WTC11 (cell line): ENCODE results near the gene CBY2.

Experiments
- AFF4 ChIP-seq: sonication (generic); formaldehyde crosslinking; IDR thresholded peaks from 2 replicates; pipeline ENCODE4 v1.8.1; 2023; ENCODE audit warnings: mild to moderate bottlenecking, missing genetic modification reagents, borderline replicate concordance
- CREB1 ChIP-seq: sonication (generic); formaldehyde crosslinking; IDR thresholded peaks from 2 replicates; pipeline ENCODE4 v1.8.0; 2023; ENCODE audit warnings: mild to moderate bottlenecking, missing genetic modification reagents
- CREM ChIP-seq: sonication (generic); formaldehyde crosslinking; IDR thresholded peaks from 2 replicates; pipeline ENCODE4 v1.8.1; 2022; ENCODE audit warnings: mild to moderate bottlenecking, missing genetic modification reagents, moderate library complexity
- CTCF ChIP-seq: fragments of 200-600 bp; IDR thresholded peaks from 2 replicates; pipeline ENCODE4 v1.8.0; 2022; ENCODE audit warnings: antibody characterized with exemption
- HMGXB4 ChIP-seq: sonication (generic); formaldehyde crosslinking; IDR thresholded peaks from 2 replicates; pipeline ENCODE4 v1.8.1; 2023; ENCODE audit warnings: mild to moderate bottlenecking, moderate library complexity, missing genetic modification reagents
- NFE2L1 ChIP-seq: sonication (generic); formaldehyde crosslinking; IDR thresholded peaks from 2 replicates; pipeline ENCODE4 v1.8.1; 2023; ENCODE audit warnings: missing genetic modification reagents
- NR3C1 ChIP-seq: sonication (generic); formaldehyde crosslinking; conservative IDR thresholded peaks from 2 replicates; pipeline ENCODE4 v1.8.1; 2023; ENCODE audit warnings: low read depth, mild to moderate bottlenecking, missing genetic modification reagents
- TEAD4 ChIP-seq: sonication (generic); formaldehyde crosslinking; IDR thresholded peaks from 2 replicates; pipeline ENCODE4 v1.8.0; 2022; ENCODE audit warnings: mild to moderate bottlenecking, missing genetic modification reagents
- ZNF671 ChIP-seq: fragments of 250-450 bp; sonication (Bioruptor Pico); IDR thresholded peaks from 2 replicates; pipeline ENCODE4 v1.8.0; 2021; ENCODE audit warnings: mild to moderate bottlenecking
- TF ChIP-seq, protein P1 (sequence below): sonication (generic); formaldehyde crosslinking; IDR thresholded peaks from 2 replicates; pipeline ENCODE4 v1.8.1; 2022; ENCODE audit warnings: missing genetic modification reagents, borderline replicate concordance
- TF ChIP-seq, protein P2 (sequence below): sonication (generic); formaldehyde crosslinking; IDR thresholded peaks from 2 replicates; pipeline ENCODE4 v1.8.1; 2023; ENCODE audit warnings: mild to moderate bottlenecking, missing genetic modification reagents, moderate library complexity
- TF ChIP-seq, protein P3 (sequence below): sonication (generic); formaldehyde crosslinking; IDR thresholded peaks from 2 replicates; pipeline ENCODE4 v1.8.1; 2023; ENCODE audit warnings: mild to moderate bottlenecking, missing genetic modification reagents, moderate library complexity

DNA sequence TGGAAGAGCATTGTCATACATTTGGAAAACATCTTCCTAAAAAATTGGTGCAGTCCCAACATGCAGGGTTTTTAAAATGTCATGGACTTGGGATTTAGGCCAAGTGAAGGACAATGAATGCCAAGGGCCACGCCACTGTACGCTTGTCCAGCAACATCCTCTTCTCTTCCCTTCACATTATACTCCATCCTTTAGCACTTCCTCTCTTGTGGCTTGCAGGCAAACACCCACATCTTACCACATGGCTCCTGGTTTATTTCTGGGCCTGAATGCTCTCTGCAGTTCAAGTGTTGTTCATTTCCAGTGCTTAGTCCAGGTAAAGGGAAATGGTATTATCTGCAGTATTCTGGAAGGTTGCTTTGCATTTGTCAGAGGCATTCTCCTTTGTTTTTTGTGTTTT lies 45.0 kb downstream of the CBY2 start:
- TF ChIP-seq ZNF671 (CRISPR knock-in tag) (no peak), CREB1 (CRISPR knock-in tag) (no peak), NR3C1 (CRISPR knock-in tag) (no peak), CTCF (no peak), CREM (no peak), AFF4 (CRISPR knock-in tag) (no peak), NFE2L1 (no peak), HMGXB4 (CRISPR knock-in tag) (no peak), TEAD4 (no peak)
- TF ChIP-seq, protein P1, sequence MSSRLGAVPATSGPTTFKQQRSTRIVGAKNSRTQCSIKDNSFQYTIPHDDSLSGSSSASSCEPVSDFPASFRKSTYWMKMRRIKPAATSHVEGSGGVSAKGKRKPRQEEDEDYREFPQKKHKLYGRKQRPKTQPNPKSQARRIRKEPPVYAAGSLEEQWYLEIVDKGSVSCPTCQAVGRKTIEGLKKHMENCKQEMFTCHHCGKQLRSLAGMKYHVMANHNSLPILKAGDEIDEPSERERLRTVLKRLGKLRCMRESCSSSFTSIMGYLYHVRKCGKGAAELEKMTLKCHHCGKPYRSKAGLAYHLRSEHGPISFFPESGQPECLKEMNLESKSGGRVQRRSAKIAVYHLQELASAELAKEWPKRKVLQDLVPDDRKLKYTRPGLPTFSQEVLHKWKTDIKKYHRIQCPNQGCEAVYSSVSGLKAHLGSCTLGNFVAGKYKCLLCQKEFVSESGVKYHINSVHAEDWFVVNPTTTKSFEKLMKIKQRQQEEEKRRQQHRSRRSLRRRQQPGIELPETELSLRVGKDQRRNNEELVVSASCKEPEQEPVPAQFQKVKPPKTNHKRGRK (CRISPR knock-in tag) = no peak
- TF ChIP-seq, protein P2, sequence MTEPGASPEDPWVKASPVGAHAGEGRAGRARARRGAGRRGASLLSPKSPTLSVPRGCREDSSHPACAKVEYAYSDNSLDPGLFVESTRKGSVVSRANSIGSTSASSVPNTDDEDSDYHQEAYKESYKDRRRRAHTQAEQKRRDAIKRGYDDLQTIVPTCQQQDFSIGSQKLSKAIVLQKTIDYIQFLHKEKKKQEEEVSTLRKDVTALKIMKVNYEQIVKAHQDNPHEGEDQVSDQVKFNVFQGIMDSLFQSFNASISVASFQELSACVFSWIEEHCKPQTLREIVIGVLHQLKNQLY (CRISPR knock-in tag) = no peak
- TF ChIP-seq, protein P3, sequence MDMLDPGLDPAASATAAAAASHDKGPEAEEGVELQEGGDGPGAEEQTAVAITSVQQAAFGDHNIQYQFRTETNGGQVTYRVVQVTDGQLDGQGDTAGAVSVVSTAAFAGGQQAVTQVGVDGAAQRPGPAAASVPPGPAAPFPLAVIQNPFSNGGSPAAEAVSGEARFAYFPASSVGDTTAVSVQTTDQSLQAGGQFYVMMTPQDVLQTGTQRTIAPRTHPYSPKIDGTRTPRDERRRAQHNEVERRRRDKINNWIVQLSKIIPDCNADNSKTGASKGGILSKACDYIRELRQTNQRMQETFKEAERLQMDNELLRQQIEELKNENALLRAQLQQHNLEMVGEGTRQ (CRISPR knock-in tag) = no peak
